ENCODE measurements around the gene SPEM3.

SPEM3 gene

DNA sequence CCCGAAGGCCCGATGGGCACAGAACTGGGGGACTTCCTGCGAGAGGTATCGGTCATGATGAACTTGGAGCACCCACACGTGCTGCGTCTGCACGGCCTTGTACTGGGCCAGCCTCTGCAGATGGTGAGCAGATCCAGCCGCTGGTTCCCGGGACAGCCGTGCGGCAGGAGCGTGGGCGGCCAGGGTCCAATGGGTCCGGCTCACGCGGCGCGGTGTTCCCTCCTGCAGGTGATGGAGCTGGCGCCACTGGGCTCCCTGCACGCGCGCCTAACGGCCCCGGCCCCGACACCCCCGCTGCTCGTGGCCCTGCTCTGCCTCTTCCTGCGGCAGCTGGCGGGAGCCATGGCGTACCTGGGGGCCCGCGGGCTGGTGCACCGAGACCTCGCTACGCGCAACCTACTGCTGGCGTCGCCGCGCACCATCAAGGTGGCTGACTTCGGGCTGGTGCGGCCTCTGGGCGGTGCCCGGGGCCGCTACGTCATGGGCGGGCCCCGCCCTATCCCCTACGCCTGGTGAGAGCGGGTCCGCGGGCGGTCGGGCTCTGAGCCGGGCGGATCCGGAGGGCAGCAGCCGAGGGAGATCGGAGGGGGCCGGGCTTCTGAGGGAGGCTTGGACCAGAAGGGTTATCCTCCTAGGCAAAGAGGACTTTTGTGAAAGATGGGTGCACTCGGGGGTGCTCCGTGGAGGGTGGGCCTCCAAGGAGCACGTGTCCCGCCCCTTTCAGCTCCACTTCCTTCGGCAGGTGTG, 44.7 kb upstream of the SPEM3 start:
- DNase-seq (ENCODE audit: low read depth in 2 of 2) = peak in 1 of 2 donors; percentile 34
- H3K4me3 ChIP-seq (replicated peaks in 1 of 2; ENCODE audit: low read depth in 2 of 2, low read length in 2 of 2) = peak overlapping the region; percentile 36 to 41
- no peak for TF ChIP-seq CTCF (IDR thresholded peaks at IDR 0.05; ENCODE audit: low read depth, low read length)

DNA sequence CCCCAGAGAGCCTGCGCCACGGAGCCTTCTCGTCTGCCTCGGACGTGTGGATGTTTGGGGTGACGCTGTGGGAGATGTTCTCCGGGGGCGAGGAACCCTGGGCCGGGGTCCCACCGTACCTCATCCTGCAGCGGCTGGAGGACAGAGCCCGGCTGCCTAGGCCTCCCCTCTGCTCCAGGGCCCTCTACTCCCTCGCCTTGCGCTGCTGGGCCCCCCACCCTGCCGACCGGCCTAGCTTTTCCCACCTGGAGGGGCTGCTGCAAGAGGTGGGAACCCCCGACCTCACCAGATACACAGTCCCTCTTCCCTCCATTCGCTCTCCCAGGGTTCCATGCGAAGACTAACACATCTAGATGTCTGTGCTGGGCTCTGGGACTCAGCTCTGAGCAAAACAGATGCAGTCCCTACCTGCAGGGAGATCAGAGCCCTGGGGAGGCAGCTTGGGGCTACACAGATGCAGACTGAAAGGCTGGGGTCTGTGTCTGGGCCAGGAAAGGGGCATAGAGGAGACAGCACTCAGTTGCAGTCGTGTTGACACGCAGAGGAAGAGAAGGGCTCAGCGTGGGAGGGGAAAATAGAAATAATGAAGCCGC, 44.1 kb upstream of the SPEM3 start:
- peak overlapping the region; percentile 36 to 41 for H3K4me3 ChIP-seq (replicated peaks in 1 of 2; ENCODE audit: low read depth in 2 of 2, low read length in 2 of 2)
- DNase-seq (ENCODE audit: low read depth in 2 of 2) = no peak
- no peak for TF ChIP-seq CTCF (IDR thresholded peaks at IDR 0.05; ENCODE audit: low read depth, low read length)

DNA sequence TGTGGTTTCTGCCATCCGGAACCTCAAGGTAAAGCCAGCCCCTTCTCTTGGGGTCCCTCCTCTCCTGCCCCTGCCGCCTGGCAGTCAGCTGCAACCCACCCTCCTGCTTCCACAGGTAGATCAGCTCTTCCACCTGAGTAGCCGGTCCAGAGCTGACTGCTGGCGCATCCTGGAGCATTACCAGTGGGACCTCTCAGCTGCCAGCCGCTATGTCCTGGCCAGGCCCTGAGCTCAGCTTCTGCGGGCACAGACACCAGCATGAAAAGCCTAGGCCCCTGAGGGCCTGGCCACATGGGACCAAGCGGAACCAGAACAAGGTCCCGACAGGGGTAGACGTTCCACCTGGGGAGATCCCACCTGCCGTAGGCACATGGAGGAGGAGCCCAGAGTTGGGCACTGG, 39.8 kb upstream of the SPEM3 start:
- no peak for TF ChIP-seq CTCF (IDR thresholded peaks at IDR 0.05; ENCODE audit: low read depth, low read length)
- DNase-seq (ENCODE audit: low read depth in 2 of 2) = no peak

GRCh38 chr17:7389924-7390910, 38.4 kb upstream of the SPEM3 start:
- no peak for TF ChIP-seq CTCF (IDR thresholded peaks at IDR 0.05; ENCODE audit: low read depth, low read length)
- DNase-seq (ENCODE audit: low read depth in 2 of 2) = no peak
- no peak overlapping the region for H3K4me3 ChIP-seq (replicated peaks in 1 of 2; ENCODE audit: low read depth in 2 of 2, low read length in 2 of 2)

More for the DNA sequence above, 39.8 kb upstream of the SPEM3 start:
- H3K4me3 ChIP-seq (replicated peaks in 1 of 2; ENCODE audit: low read depth in 2 of 2, low read length in 2 of 2) = no peak overlapping the region

GRCh38 chr17:7391307-7391706, 37.4 kb upstream of the SPEM3 start:
- no peak for TF ChIP-seq CTCF (IDR thresholded peaks at IDR 0.05; ENCODE audit: low read depth, low read length)
- H3K4me3 ChIP-seq (replicated peaks in 1 of 2; ENCODE audit: low read depth in 2 of 2, low read length in 2 of 2) = no peak overlapping the region
- DNase-seq (ENCODE audit: low read depth in 2 of 2) = no peak

- TF ChIP-seq CTCF (IDR thresholded peaks at IDR 0.05; ENCODE audit: low read depth, low read length) = no peak
- peak overlapping the region; percentile 91 to 94 for H3K4me3 ChIP-seq (replicated peaks in 1 of 2; ENCODE audit: low read depth in 2 of 2, low read length in 2 of 2)
Measured at GRCh38 chr17:7392696-7393612, 35.7 kb upstream of the SPEM3 start.

More at GRCh38 chr17:7392696-7393612, 35.7 kb upstream of the SPEM3 start:
- no peak for DNase-seq (ENCODE audit: low read depth in 2 of 2)
